Measurements from ENCODE around the gene LAIR1.
"Not testable (repeated sequence)": the region's sequence is repeated elsewhere in the genome, so short reads cannot be mapped to it uniquely, and the experiment has no call there.

Gene LAIR1

DNA sequence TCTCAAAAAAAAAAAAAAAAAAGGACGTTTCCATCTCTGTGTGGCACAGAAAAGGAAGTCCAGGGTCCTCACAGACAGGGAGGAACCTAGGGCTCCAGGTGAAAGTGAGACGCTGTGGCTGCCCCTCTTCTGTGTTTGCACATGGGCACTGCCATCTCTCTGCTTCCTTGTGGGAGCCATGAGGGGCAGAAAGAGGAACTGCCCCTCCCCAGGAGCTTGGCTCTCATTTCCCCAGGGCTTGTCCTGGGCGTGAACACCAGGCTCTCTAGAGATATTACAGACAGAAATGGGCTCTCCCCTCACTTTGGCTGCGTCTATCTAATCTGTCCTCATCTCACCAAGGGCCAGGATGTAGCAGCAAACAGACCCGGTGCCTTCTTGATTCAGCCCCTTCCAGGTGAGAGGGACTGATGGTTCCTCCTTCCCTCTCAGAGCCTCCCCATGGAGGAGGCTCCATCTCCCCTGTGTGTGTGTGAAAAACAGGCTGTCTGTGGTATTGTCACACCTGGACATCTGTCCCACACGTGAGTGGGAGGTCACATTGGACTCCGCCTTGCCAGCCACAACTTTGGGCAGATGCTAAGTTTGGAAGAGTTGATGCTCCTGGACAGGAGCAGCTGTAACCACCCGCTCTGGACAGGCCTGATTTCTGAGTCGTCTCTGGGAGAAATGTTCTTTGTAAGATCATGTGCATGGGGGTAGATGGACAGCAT lies 24.9 kb downstream of the LAIR1 start:
- DNase-seq = no peak

DNA sequence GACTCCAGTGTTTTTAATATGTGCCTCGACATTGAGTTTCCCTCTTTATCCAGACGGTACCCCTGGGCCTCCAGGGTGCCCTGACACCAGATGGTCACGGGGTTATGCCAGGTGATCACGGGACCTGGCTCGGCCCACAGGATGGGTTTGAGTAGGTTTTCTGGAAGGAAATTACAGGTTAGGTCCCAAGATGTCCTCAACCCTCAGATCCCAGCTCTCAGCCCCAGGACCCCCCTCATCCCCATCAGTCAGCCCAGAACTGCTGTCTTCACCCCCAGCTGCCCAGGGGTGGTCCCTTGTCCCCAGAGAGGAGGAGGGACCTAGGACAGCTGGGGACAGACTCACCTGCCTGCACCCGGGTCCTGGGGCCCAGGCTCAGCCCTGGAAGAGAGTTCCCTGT lies 26.2 kb downstream of the LAIR1 start:
- no peak for DNase-seq

DNA sequence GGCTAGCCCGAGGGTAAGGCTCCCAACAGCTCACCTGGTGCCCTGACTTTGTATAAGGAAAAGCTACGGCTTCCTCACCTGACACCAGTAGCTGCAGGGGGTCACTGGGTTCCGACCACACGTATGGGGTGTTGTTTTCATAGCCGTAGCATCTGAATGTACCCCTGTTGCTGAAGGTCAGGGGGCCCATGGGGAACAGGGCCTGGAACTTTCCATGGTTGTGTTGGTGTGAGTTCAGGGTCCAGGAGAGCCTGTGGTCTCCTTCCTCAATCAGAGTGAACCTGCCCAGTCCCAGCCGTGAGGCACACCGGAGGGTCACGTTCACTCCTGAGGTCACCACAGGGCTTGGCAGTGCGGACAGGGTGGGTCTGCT lies 26.9 kb downstream of the LAIR1 start:
- no peak for DNase-seq

DNA sequence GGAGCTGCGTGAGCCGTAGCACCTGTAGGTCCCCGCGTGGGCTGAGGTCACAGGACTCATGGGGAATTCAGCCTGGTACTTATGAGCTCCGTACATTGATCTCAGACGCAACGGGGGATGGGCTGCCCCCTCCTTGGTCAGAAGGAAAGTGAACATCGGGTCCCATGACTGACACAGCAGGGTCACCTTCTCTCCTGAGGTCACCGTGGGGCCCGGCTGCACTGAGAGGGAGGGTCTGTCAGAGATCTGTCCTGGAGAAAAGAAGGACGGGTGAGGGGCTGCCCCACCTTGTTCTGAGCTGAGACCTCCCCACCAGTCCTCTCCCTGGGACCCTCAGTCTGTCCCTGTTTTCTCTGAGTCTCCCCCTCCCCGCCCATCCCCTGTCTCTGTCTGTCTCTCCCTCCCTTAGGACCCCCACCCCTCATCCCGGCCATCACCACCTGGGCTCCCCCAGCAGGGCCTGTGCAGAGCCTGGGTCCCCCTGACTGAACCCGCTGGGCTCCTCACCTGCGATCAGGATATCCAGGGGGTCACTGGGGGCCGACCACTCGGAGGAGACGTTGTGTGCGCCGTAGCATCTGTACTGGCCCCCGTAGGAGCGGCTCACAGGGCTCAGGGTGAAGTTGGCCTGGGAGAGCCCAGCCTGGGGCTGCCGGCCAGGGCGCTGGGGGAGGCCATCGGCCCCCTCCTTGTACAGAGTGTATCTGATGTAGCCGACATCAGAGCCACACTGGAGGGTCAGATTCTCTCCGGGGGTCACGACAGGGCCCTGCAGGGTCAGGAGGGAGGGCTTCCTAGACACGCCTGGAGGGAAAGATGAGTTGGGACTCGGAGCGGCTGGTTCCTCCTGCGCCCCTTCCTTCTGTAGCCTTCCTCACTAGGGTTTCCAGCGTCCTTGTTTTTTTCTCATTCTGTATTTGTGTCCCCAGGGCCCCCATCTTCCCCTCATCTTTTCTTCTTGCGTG lies 27.6 kb downstream of the LAIR1 start:
- no peak for DNase-seq

DNA sequence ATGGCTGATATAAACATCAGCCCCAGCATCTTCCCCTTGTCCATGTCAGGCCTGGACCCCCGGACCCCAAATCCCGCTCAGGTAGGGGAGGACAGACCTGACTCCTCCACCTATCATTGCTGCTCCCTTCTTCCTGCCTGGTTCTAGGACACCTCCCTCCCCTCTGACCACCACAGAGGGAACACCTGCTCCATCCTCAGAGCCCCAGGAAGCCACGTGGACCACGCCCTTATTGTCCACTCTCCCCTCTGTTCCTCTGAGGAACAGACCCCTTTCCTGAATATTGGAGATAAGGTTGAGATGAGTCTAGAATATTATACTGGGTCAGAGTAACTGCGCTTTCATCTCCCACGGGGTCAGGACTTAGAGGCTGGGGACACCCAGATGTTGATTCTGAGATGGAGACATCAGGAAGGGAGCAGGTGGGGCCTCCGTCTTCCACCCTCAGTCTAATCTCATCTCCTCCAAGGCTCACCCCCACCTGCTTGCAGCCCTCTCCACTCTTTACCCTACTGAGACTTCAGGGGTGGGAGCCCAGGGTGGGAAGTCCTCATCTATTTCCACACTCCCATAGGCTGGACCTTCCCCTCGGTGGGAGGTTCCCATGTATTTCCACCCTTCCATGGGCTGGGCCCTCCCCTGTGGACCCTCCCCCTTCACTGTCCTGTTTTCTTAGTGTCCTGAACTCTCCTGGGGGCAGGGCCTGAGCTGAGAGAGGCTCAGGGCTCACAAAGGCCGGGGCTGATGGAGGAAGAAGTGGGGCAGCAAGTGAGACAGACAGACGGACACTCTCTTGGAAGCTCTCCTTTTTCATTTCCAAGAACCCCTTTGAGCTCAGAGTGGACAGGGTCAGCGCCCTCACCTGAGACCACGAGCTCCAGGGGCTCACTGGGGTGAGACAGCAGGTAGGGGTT lies 28.5 kb downstream of the LAIR1 start:
- no peak for DNase-seq

DNA sequence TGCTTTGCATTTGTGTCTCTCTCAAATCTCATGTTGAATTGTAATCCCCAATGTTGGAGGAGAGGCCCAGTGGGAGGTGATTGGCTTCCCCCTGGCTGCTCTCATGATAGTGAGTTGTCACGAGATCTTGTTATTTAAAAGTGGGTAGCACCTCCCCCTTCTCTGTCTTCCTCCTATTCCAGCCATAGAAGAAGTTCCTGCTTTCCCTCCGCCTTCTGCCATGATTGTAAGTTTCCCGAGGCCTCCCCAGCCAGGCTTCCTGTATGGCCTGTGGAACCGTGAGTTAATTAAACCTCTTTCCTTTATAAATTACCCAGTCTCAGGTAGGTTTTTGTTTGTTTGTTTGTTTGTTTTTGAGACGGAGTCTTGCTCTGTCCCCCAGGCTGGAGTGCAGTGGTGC lies 29.6 kb downstream of the LAIR1 start:
- no peak for DNase-seq

DNA sequence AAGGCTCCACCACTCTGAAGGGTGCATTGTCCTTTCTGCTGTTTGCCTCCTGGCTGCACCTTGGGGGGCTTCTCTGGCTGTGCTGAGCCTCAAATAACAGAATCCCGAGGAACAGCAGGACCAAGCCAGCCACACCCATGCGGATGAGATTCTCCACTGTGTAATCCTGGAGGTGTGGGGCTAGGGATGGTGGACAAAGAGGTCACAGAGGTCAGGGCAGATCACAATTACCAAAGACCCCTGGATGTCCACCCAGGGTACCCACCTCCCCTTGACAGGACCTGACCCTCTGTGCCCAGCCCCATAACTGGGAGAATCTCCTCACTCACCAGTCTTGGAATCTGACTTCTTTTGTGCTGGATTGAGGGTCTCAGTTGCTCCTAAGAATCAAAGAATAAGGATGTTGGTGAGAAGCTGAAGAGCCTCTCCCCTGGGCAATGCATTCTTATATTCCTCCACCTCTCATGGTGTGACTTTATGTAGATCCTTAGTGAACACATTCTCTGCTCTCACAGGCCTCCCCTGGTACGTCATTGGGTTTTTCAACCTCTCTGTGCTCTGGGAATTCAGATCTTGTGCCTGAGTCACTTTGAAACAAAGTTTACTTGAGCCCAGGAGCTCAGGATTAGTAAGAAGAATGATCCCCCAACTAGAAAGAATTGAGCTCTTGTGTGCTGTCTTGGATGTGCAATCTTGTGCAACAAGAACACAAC lies 31.0 kb downstream of the LAIR1 start:
- DNase-seq = no peak

DNA sequence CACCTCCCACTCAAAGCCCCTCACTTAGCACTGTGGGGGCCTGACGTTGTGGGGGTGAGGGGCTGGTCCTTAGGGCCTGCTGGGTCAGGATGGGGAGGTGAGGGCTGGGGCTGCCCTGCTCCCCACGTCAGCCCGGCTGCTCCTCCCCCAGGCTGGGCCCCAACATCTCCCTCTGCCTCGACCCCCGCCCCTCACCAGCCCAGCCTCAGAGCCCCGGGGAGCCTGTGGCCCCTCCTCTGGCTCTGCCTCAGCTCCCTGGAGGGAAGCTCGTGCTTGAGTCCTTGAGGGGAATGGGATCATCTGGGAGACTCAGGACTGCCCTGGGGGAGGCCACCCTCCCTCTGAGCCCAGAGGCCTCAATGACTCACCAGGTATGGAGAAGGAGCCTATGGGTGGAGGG lies 32.6 kb downstream of the LAIR1 start:
- no peak for DNase-seq

DNA sequence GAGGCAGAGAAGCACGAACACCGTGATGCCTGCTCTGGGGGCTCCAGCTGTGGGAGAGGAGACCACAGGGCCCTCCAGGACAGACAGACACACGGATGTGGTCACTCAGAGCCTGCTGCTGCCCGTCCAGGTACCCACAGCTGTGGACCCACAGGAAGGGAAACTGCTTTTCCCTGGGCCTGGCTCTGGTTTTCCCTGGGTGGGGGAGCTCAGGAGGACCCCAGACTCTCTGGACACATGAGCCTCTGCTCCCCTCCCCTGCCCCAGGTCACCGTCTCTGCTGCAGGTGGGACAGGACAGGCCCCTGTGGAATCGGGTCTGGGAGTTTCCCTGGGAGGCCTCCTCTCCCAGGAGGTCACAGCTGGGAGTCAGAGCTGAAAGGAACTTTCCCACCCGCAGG lies 33.1 kb downstream of the LAIR1 start:
- no peak for DNase-seq

DNA sequence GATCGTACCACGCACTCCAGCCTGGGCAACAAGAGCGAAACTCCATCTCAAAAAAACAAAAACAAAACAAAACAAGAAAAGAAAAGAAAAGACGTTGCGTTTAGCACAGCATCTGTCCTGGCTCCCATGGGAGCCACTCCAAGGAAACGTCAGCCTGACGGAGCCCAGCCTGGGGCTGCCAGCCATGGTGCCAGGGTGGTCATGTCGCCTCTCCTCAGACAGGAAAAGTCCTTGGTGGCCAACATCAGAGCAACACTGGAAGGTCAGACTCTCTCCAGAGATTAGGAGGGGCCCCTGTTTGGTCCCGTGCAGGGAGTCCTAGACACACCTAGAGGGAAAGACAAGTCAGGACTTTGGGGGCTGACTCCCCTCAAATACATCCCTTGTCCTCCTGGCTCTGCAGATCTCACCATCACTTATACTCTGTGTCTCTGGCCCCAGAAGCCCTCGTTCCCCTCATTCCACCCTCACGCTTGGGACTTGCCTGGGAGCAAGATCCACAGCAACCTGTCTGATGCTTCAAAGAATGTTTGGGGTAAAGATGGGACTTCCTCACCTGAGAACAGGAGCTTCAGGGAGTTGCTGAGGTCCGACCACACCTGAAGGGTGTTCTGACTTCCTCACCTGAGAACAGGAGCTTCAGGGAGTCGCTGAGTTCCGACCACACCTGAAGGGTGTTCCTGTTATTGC lies 35.1 kb downstream of the LAIR1 start:
- DNase-seq = no peak

DNA sequence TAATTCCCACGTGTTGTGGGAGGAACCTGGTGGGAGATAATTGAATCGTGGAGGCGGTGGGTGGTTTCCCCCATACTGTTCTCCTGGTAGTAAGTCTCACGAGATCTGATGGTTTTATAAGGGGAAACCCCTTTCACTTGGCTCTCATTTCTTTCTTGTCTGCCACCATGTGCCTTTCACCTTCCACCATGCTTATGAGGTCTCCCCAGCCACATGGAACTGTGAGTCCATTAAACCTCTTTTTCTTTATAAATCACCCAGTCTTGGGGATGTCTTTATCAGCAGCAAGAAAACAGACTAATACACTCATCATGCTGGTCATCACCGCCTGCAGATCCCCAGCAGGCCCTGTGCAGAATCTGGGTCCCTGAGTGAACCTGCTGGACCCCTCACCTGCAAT lies 36.0 kb downstream of the LAIR1 start:
- not testable (repeated sequence) for DNase-seq

DNA sequence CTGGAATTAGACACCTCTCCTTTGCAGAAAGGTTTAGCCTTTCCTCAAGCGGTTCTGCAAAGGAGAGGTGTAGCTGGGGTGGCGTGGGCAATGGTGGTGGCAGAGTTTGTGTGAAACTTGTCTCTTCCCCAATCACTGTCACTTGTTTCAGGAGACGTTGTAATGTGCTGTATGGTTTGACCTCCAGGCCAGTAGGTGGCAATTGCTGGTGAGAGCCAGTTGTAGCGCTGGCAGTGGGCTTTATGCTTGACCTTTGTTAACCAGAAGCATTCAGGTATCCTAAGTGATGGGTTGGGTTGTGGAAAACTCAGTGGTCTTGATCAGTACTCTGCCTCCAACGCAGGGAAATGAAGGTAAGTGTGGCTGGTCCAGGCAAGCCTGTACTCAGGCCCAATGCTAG lies 39.1 kb downstream of the LAIR1 start:
- no peak for DNase-seq

DNA sequence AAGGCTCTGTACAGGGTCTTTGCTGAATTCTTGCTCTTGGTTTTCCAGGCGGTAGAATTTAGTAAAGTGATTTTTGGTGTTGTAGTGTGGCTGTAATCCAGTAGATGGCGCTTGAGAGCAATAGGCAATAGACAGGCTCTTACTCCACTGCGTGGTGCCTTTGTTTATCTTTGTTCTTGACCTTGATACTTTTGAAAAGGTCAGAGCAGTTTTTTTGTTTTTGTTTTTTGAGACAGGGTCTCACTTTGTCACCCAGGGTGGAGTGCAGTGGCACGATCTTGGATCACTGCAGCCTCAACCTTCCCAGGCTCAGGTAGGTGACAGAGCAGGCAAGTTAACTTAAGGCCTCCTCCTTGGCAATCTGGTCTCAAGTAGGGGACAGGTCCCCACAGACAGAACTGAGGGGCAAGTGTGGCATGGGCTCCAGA lies 39.5 kb downstream of the LAIR1 start:
- DNase-seq = no peak

DNA sequence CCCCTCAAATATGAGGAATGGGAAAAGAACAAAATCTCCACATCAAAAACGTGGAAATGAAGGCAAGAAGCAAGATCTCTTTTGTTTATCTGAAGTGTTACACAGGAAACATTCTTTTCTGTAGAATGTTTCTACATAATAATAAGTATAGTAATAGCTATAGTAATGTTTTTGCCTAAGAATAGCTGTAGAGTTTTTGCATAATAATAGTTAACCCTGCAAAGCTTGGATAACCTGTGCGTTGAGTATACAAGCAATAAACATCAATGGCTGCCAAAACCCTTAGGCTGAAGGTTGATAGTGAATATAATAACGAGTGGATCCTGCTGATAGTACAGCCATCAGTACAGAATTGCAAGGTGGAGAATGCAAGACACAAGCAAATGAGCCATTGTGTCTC lies 40.7 kb downstream of the LAIR1 start:
- no peak for DNase-seq

DNA sequence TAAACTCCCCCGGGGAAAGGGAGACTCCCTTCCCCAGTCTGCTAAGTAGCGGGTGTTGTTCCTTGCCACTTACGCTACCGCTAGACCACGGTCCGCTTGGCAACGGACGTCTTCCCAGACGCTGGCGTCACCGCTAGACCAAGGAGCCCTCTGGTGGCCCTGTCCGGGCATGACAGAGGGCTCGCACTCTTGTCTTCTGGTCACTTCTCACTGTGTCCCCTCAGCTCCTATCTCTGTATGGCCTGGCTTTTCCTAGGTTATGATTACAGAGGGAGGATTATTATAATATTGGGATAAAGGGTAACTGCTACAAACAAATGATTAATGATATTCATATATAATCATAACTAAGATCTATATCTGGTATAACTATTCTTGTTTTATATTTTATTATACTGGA lies 41.8 kb downstream of the LAIR1 start:
- DNase-seq = not testable (repeated sequence)

DNA sequence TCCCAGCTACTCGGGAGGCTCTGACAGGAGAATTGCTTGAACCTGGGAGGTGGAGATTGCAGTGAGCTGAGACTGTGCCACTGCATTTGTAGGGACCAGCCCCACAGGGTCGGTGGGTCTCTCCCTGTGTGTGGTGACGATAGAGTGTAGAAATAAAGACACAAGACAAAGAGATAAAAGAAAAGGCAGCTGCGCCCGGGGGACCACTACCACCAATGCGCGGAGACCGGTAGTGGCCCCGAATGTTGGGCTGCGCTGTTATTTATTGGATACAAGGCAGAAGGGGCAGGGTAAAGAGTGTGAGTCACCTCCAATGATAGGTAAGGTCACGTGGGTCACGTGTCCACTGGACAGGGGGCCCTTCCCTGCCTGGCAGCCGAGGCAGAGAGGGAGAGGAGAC lies 42.4 kb downstream of the LAIR1 start:
- not testable (repeated sequence) for DNase-seq

DNA sequence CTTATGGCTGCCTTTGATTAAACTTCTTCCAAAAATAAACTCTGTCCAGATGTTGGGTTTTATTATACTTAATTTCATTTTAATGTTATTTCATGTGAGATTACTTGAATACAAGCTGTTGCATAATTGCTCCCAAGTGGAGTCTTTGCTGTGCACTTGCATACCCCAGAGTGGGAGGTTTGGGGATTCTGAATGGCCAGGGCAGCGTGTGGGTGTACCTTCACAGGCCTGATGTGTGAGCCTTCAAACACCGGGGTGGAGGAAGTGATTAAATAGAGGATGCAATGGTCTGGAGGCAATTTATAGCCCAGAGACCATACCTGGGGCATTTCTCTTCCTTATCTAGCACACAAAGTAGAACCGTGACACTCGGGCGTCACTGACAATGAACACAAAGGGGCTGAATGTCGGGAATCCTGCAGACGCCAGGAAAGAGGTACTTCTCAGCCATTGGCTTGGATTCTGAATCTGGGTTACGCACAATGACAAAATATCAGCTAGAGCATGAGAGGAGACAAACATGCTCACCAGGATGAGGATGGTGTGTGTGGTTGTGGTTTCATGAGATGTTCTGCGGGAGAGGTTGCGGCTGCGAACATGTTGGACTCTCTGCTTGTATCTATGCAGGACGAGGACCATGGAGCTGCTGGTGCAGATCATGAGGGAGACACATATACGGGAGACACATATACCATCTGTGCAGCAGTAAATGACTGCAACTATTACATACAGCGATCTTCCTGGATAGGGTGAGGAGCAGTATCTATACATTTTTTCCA lies 44.6 kb downstream of the LAIR1 start:
- DNase-seq = no peak

DNA sequence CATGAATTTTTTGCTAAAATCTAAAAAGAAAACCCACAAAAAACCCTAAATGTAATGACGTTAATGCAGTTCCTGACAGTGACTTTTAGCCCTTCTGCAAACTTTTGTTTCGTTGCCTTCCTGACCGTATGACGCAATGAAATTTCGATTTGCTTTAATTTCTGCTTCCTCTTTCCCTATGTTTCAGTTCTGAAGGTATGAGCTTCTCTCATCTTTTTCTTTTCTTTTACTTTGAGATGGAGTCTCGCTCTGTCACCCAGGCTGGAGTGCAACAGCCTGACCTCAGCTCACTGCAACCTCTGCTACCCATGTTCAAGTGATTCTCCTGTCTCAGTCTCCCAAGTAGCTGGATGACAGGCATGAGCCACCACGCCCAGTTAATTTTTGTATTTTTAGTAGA lies 45.7 kb downstream of the LAIR1 start:
- DNase-seq = no peak

DNA sequence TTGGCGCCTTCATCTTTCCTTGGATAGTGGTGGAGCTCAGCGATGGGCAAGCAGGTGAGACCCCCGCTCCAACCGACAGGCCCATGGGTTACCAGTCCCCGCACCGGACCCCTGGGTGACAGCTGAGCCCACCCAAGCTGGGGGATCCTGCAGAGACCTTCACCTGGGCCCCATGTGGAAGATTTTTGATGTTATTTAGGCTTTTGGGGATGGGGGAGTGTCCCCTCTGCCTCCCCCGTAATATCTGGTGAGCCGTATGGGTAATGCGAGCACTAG lies 46.8 kb downstream of the LAIR1 start:
- DNase-seq = no peak

DNA sequence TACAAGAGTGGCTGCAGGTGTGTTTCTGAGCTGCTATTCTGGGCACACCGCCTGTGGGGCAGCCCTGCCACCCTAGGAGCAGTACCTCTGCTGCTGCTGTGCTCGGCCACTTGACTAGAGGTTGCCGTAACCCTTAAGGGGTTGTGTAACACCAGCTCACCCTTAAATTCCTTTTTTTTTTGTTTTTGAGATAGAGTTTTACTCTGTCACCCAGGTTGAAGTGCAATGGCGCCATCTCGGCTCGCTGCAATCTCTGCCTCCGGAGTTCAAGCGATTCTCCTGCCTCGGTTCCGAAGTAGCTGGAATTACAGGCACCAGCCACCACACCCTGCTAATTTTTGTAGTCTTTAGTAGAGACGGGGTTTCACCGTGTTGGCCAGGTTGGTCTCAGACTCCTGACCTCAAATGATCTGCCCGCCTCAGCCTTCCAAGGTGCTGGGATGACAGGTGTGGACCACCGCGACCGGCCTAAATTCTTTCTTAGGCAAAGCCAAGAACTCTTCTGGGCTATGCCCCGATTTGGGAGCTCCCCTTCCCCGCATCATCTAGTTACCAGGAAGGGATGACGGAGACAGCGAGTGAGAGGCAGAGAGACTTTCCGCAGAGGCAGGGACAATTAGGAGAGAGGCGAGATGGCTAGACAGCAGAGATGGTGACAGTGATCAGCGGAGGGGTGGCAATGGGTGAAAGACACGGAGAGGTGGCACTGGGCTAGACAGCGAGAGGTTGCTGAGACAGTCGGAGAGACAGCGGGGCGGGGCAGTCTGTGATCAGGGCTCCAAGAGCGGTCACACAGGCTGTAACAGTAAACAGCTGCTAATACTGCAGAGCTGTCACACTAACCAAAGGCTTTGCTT lies 47.4 kb downstream of the LAIR1 start:
- DNase-seq = no peak
